ENCODE results near the gene PARVB.

GRCh38 chr22:43980996-43981395, 43.1 kb upstream of the PARVB start:
- TF ChIP-seq CTCF (IDR thresholded peaks at IDR 0.05), result no peak
- no peak for TF ChIP-seq POLR2AphosphoS5 (IDR thresholded peaks at IDR 0.05)
- TF ChIP-seq EP300 (IDR thresholded peaks at IDR 0.05), result no peak
- TF ChIP-seq POLR2A (IDR thresholded peaks at IDR 0.05), result no peak
